Activated B cell treated with CpG ODN at 0.5 μM for 24 hours (primary cell): Measurements from ENCODE around the gene SPRR4. TPM values are rescaled to one million over a fixed set of nuclear protein-coding genes. Genes with fewer than 3 reads are reported as not detected.

Experiments
- ATAC-seq: fragments of 200-7000 bp; cut with Tn5 transposase; one replicate; pipeline ENCODE4 v1.10.0; 2021; ENCODE audit warnings: low read depth, mild to moderate bottlenecking, moderate library complexity
- CTCF ChIA-PET: fragments of 350-600 bp; sonication (Branson Sonifier 250); formaldehyde crosslinking; loops from one replicate; lab custom pipeline; 2021; ENCODE audit warnings: antibody characterized with exemption; lab: Charles Lee
- POLR2A ChIA-PET: fragments of 350-600 bp; sonication (Branson Sonifier 250); formaldehyde crosslinking; loops from one replicate; lab custom pipeline; 2021; ENCODE audit warnings: antibody characterized with exemption; lab: Charles Lee
- DNase-seq: peaks from one replicate; pipeline ENCODE4 v3.0.0; 2022
- H3K27ac Mint-ChIP-seq: one replicate; pipeline ENCODE4 v1.8.0; 2020; ENCODE audit warnings: mixed read lengths
- H3K27me3 Mint-ChIP-seq: one replicate; pipeline ENCODE4 v1.8.0; 2021; ENCODE audit warnings: mixed read lengths
- H3K36me3 Mint-ChIP-seq: one replicate; pipeline ENCODE4 v1.8.0; 2021; ENCODE audit warnings: low read depth, mixed read lengths
- H3K4me1 Mint-ChIP-seq: one replicate; pipeline ENCODE4 v1.8.0; 2021; ENCODE audit warnings: mixed read lengths
- H3K4me3 Mint-ChIP-seq: one replicate; pipeline ENCODE4 v1.8.0; 2020; ENCODE audit warnings: mild to moderate bottlenecking, mixed read lengths
- H3K9me3 Mint-ChIP-seq: one replicate; pipeline ENCODE4 v1.8.0; 2020; ENCODE audit warnings: mixed read lengths
- CTCF ChIP-seq: fragments of 200-600 bp; IDR thresholded peaks from one replicate; pipeline ENCODE4 v1.8.0; 2022; ENCODE audit warnings: antibody characterized with exemption, mild to moderate bottlenecking
- intact Hi-C: fragments of 100-400 bp; cut with micrococcal nuclease; formaldehyde crosslinking; loops from one replicate; pipeline ENCODE4 v1.15.1; 2024
- total RNA-seq: library from RNA; stranded (reverse); gene quantifications from 2 replicates; pipeline ENCODE4 v1.2.3, GENCODE V29; 2022

Gene SPRR4
- total RNA-seq, result not detected in 2 replicates

GRCh38 chr1:152970495-152970894 is at the start of gene SPRR4:
Gene SPRR4, plus strand, starts transcription at chr1:152970648. Its CDS starts 1,243 bp downstream, at chr1:152971891.
- CTCF ChIA-PET, result no interaction called here
- no peak for TF ChIP-seq CTCF
- Mint-ChIP-seq H3K36me3 (no peaks in the 10 kb centered on the region), H3K27ac (no peak within 1 kb of the TSS), H3K27me3 (peaks cover 6% of the 10 kb centered on the region), H3K4me3 (no peak within 1 kb of the TSS), H3K9me3 (no peaks in the 10 kb centered on the region), H3K4me1 (no peaks in the 10 kb centered on the region)
- no peak for ATAC-seq
- POLR2A ChIA-PET, result no interaction called here
- no peak for DNase-seq
- intact Hi-C loops, result no loop called here

GRCh38 chr1:152924191-152924590 is 46.3 kb upstream of the SPRR4 start:
- no peaks in the 10 kb centered on the region for H3K9me3 Mint-ChIP-seq
- intact Hi-C loops, result no loop called here
- no peak for TF ChIP-seq CTCF
- ChIA-PET CTCF (no interaction called here), POLR2A (no interaction called here)
- H3K27ac Mint-ChIP-seq, result no peak overlapping the region
- no peak for DNase-seq
- no peaks in the 10 kb centered on the region for H3K4me1 Mint-ChIP-seq
- H3K27me3 Mint-ChIP-seq, result peaks cover 2% of the 10 kb centered on the region
- ATAC-seq, result no peak
- H3K36me3 Mint-ChIP-seq, result no peaks in the 10 kb centered on the region
- H3K4me3 Mint-ChIP-seq, result no peak overlapping the region

GRCh38 chr1:152926091-152926490 is 44.4 kb upstream of the SPRR4 start:
- ATAC-seq (no peak), DNase-seq (no peak)
- CTCF ChIA-PET, result interaction anchor here (1.0 kb wide), 1 partner anchor 48 kb away, joined by 3 read pairs; the partner anchor contains the start of gene SMCP
- Mint-ChIP-seq H3K4me3 (no peak overlapping the region), H3K4me1 (no peaks in the 10 kb centered on the region), H3K36me3 (no peaks in the 10 kb centered on the region), H3K27me3 (peaks cover 2% of the 10 kb centered on the region), H3K27ac (no peak overlapping the region), H3K9me3 (no peaks in the 10 kb centered on the region)
- no peak for TF ChIP-seq CTCF
- POLR2A ChIA-PET, result no interaction called here
- intact Hi-C loops, result no loop called here

GRCh38 chr1:152928671-152929070 is 41.8 kb upstream of the SPRR4 start:
- CTCF ChIA-PET, result no interaction called here
- POLR2A ChIA-PET, result no interaction called here
- H3K27ac Mint-ChIP-seq, result no peak overlapping the region
- peaks cover 11% of the 10 kb centered on the region for H3K27me3 Mint-ChIP-seq
- no peaks in the 10 kb centered on the region for H3K36me3 Mint-ChIP-seq
- H3K4me1 Mint-ChIP-seq, result no peaks in the 10 kb centered on the region
- intact Hi-C loops, result no loop called here
- H3K9me3 Mint-ChIP-seq, result no peaks in the 10 kb centered on the region
- ATAC-seq, result no peak
- DNase-seq, result no peak
- H3K4me3 Mint-ChIP-seq, result no peak overlapping the region
- no peak for TF ChIP-seq CTCF

GRCh38 chr1:152932170-152932811 is 38.2 kb upstream of the SPRR4 start:
- H3K27ac Mint-ChIP-seq, result no peak overlapping the region
- ChIA-PET POLR2A (no interaction called here), CTCF (no interaction called here)
- DNase-seq (no peak), ATAC-seq (no peak)
- H3K9me3 Mint-ChIP-seq, result no peaks in the 10 kb centered on the region
- H3K36me3 Mint-ChIP-seq, result no peaks in the 10 kb centered on the region
- TF ChIP-seq CTCF, result no peak
- no peak overlapping the region for H3K4me3 Mint-ChIP-seq
- intact Hi-C loops, result no loop called here
- H3K4me1 Mint-ChIP-seq, result no peaks in the 10 kb centered on the region
- peaks cover 15% of the 10 kb centered on the region for H3K27me3 Mint-ChIP-seq
